ENCODE measurements around the gene PCCA.
"Not testable (repeated sequence)": the region's sequence is repeated elsewhere in the genome, so short reads cannot be mapped to it uniquely, and the experiment has no call there.

Gene PCCA

GRCh38 chr13:100254002-100254401 is 165.1 kb downstream of the PCCA start:
- no peak for DNase-seq

- no peak for DNase-seq
Measured at GRCh38 chr13:100262404-100262803, 173.5 kb downstream of the PCCA start.

- no peak for DNase-seq
Measured at GRCh38 chr13:100266026-100266425, 177.1 kb downstream of the PCCA start.

- DNase-seq: no peak
Measured at GRCh38 chr13:100269837-100270236, 180.9 kb downstream of the PCCA start.

GRCh38 chr13:100273138-100273537 is 184.2 kb downstream of the PCCA start:
- no peak for DNase-seq

- no peak for DNase-seq
Measured at GRCh38 chr13:100273552-100273951, 184.7 kb downstream of the PCCA start.

- DNase-seq: no peak
Measured at GRCh38 chr13:100274942-100275506, 186.1 kb downstream of the PCCA start.

- no peak for DNase-seq
Measured at GRCh38 chr13:100275746-100276145, 186.9 kb downstream of the PCCA start.

- DNase-seq: no peak
Measured at GRCh38 chr13:100280681-100281080, 191.8 kb downstream of the PCCA start.

GRCh38 chr13:100282306-100282705 is 193.4 kb downstream of the PCCA start:
- DNase-seq: not testable (repeated sequence)

GRCh38 chr13:100290165-100290801 is 201.4 kb downstream of the PCCA start:
- DNase-seq: no peak

- no peak for DNase-seq
Measured at GRCh38 chr13:100291624-100292023, 202.7 kb downstream of the PCCA start.

- DNase-seq: no peak
Measured at GRCh38 chr13:100297413-100297812, 208.5 kb downstream of the PCCA start.

GRCh38 chr13:100298116-100298681 is 209.3 kb downstream of the PCCA start:
- DNase-seq: no peak

GRCh38 chr13:100298691-100299090 is 209.8 kb downstream of the PCCA start:
- DNase-seq: no peak

- no peak for DNase-seq
Measured at GRCh38 chr13:100300243-100300642, 211.3 kb downstream of the PCCA start.

GRCh38 chr13:100300708-100301107 is 211.8 kb downstream of the PCCA start:
- DNase-seq: peak; percentile 37

GRCh38 chr13:100301418-100301817 is 212.5 kb downstream of the PCCA start:
- peak; percentile 94 for DNase-seq

GRCh38 chr13:100302391-100302790 is 213.5 kb downstream of the PCCA start:
- no peak for DNase-seq

GRCh38 chr13:100304229-100304628 is 215.3 kb downstream of the PCCA start:
- no peak for DNase-seq

- no peak for DNase-seq
Measured at GRCh38 chr13:100305398-100305797, 216.5 kb downstream of the PCCA start.

- DNase-seq: no peak
Measured at GRCh38 chr13:100306030-100306429, 217.1 kb downstream of the PCCA start.

- no peak for DNase-seq
Measured at GRCh38 chr13:100306434-100306999, 217.6 kb downstream of the PCCA start.

All from DMS79 treated with DMSO at 0.1 percent for 48 hours (cell line).